Measurements from ENCODE around the gene KCNQ4. TPM values are rescaled to one million over a fixed set of nuclear protein-coding genes. Genes with fewer than 3 reads are reported as not detected.

KCNQ4 gene
- total RNA-seq, 1 experiment from 2014 or later: 1.6 TPM

DNA sequence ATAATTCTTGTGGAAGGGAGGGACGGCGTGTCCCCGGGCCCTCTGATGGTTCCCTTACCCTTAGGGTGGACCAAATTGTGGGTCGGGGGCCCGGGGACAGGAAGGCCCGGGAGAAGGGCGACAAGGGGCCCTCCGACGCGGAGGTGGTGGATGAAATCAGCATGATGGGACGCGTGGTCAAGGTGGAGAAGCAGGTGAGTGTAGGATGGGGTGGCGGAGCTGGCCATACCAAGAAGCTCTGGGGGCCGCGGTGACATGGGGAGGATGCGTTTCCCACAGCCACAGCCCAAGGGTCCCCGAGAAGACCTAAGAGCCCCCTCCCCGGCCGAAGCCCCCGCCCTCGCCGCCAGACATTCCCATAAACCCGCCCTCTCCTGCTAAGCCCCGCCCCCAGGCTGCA is 54.0 kb downstream of the KCNQ4 start:
- Mint-ChIP-seq H3K4me1 (ENCODE audit: low read depth, unreplicated experiment) (no peaks in the 10 kb centered on the region), H3K9me3 (ENCODE audit: unreplicated experiment) (peaks cover 6% of the 10 kb centered on the region), H3K27ac (ENCODE audit: unreplicated experiment) (no peak overlapping the region), H3K27me3 (ENCODE audit: insufficient read depth, unreplicated experiment) (no peaks in the 10 kb centered on the region), H3K4me3 (ENCODE audit: unreplicated experiment) (no peak overlapping the region), H3K36me3 (ENCODE audit: insufficient read depth, unreplicated experiment) (no peaks in the 10 kb centered on the region)
- Histone ChIP-seq H3K27me3 (replicated peaks; ENCODE audit: control insufficient read depth, insufficient read depth, low read length) (no peaks in the 10 kb centered on the region), H3K9me3 (no peaks in the 10 kb centered on the region), H3K4me3 (ENCODE audit: low read depth, low read length) (no peak overlapping the region), H3K4me1 (no peaks in the 10 kb centered on the region), H3K36me3 (ENCODE audit: control insufficient read depth, insufficient read depth, low read length) (no peaks in the 10 kb centered on the region)
- CTCF ChIA-PET: no interaction called here
- DNase-seq: no peak
- intact Hi-C loops (cut with micrococcal nuclease; ENCODE audit: unreplicated experiment): no loop called here
- BruUV-seq (replicated peaks): no TSS peak
- no peak for TF ChIP-seq CTCF (IDR thresholded peaks at IDR 0.05; ENCODE audit: insufficient read depth in 1 of 2, low read depth in 1 of 2, low read length in 1 of 2, severe bottlenecking in 1 of 2, unreplicated experiment in 1 of 2)
- POLR2A ChIA-PET: no interaction called here

- no peak overlapping the region for H3K27ac Mint-ChIP-seq (ENCODE audit: unreplicated experiment)
- H3K4me3 ChIP-seq (ENCODE audit: low read depth, low read length): no peak overlapping the region
- H3K4me3 Mint-ChIP-seq (ENCODE audit: unreplicated experiment): no peak overlapping the region
- ChIA-PET CTCF (interaction anchor here (0.6 kb wide), 1 partner anchor 48 kb away, joined by 6 read pairs; no protein-coding TSS in a partner anchor), POLR2A (no interaction called here)
- no peaks in the 10 kb centered on the region for H3K27me3 Mint-ChIP-seq (ENCODE audit: insufficient read depth, unreplicated experiment)
- H3K27me3 ChIP-seq (replicated peaks; ENCODE audit: control insufficient read depth, insufficient read depth, low read length): no peaks in the 10 kb centered on the region
- no peaks in the 10 kb centered on the region for H3K9me3 ChIP-seq
- no peak for TF ChIP-seq CTCF (IDR thresholded peaks at IDR 0.05; ENCODE audit: insufficient read depth in 1 of 2, low read depth in 1 of 2, low read length in 1 of 2, severe bottlenecking in 1 of 2, unreplicated experiment in 1 of 2)
- no TSS peak for BruUV-seq (replicated peaks)
- no peaks in the 10 kb centered on the region for H3K4me1 ChIP-seq
- no peaks in the 10 kb centered on the region for H3K4me1 Mint-ChIP-seq (ENCODE audit: low read depth, unreplicated experiment)
- H3K36me3 Mint-ChIP-seq (ENCODE audit: insufficient read depth, unreplicated experiment): no peaks in the 10 kb centered on the region
- no peak for DNase-seq
- peaks cover 10% of the 10 kb centered on the region for H3K9me3 Mint-ChIP-seq (ENCODE audit: unreplicated experiment)
- no peaks in the 10 kb centered on the region for H3K36me3 ChIP-seq (ENCODE audit: control insufficient read depth, insufficient read depth, low read length)
- intact Hi-C loops (cut with micrococcal nuclease; ENCODE audit: unreplicated experiment): no loop called here
Observed at GRCh38 chr1:40838045-40838979, 54.7 kb downstream of the KCNQ4 start.

- intact Hi-C loops (cut with micrococcal nuclease; ENCODE audit: unreplicated experiment): no loop called here
- BruUV-seq (replicated peaks): no TSS peak
- H3K27me3 Mint-ChIP-seq (ENCODE audit: insufficient read depth, unreplicated experiment): no peaks in the 10 kb centered on the region
- TF ChIP-seq CTCF (IDR thresholded peaks at IDR 0.05; ENCODE audit: insufficient read depth in 1 of 2, low read depth in 1 of 2, low read length in 1 of 2, severe bottlenecking in 1 of 2, unreplicated experiment in 1 of 2): no peak
- H3K4me1 ChIP-seq: no peaks in the 10 kb centered on the region
- CTCF ChIA-PET: no interaction called here
- H3K4me3 Mint-ChIP-seq (ENCODE audit: unreplicated experiment): no peak overlapping the region
- DNase-seq: no peak
- no peak overlapping the region for H3K4me3 ChIP-seq (ENCODE audit: low read depth, low read length)
- peaks cover 10% of the 10 kb centered on the region for H3K9me3 Mint-ChIP-seq (ENCODE audit: unreplicated experiment)
- no peak overlapping the region for H3K27ac Mint-ChIP-seq (ENCODE audit: unreplicated experiment)
- no peaks in the 10 kb centered on the region for H3K9me3 ChIP-seq
- no peaks in the 10 kb centered on the region for H3K4me1 Mint-ChIP-seq (ENCODE audit: low read depth, unreplicated experiment)
- no peaks in the 10 kb centered on the region for H3K36me3 Mint-ChIP-seq (ENCODE audit: insufficient read depth, unreplicated experiment)
- H3K36me3 ChIP-seq (ENCODE audit: control insufficient read depth, insufficient read depth, low read length): no peaks in the 10 kb centered on the region
- no peaks in the 10 kb centered on the region for H3K27me3 ChIP-seq (replicated peaks; ENCODE audit: control insufficient read depth, insufficient read depth, low read length)
- POLR2A ChIA-PET: no interaction called here
Observed at GRCh38 chr1:40838980-40839942, 55.7 kb downstream of the KCNQ4 start.

Data from Caco-2 (cell line).